GM12878 (cell line): Measurements from ENCODE around the gene UBTF.

Source experiments
- ESRRA ChIP-seq: IDR thresholded peaks from 2 replicates; pipeline ENCODE4 v1.6.1; 2012; ENCODE audit warnings: mild to moderate bottlenecking, low read length, improper control_type of control experiment
- NFYA ChIP-seq: IDR thresholded peaks from 2 replicates; pipeline ENCODE4 v1.6.1; 2011; ENCODE audit warnings: low read depth, mild to moderate bottlenecking, low read length, improper control_type of control experiment, borderline replicate concordance
- POLR2AphosphoS2 ChIP-seq: IDR thresholded peaks from 2 replicates; pipeline ENCODE4 v1.6.1; 2011; ENCODE audit warnings: low read depth, mild to moderate bottlenecking, low read length, improper control_type of control experiment, moderate library complexity
- POLR2AphosphoS5 ChIP-seq: IDR thresholded peaks from 2 replicates; pipeline ENCODE4 v1.6.1; 2011; ENCODE audit warnings: mild to moderate bottlenecking, low read length, inconsistent platforms
- RBBP5 ChIP-seq: fragments of 200-600 bp; sonication (generic); conservative IDR thresholded peaks from 2 replicates; pipeline ENCODE4 v1.6.1; 2016
- RCOR1 ChIP-seq: conservative IDR thresholded peaks from 2 replicates; pipeline ENCODE4 v1.6.1; 2012; ENCODE audit warnings: low read depth, low read length, improper control_type of control experiment
- ZBED1 ChIP-seq: IDR thresholded peaks from 2 replicates; pipeline ENCODE4 v1.6.1; 2016; ENCODE audit warnings: borderline replicate concordance
- TF ChIP-seq, protein P1 (sequence below): IDR thresholded peaks from 2 replicates; pipeline ENCODE4 v1.6.1; 2012; ENCODE audit warnings: low read depth, low read length, improper control_type of control experiment
- TF ChIP-seq, protein P2 (sequence below): fragments of 450-650 bp; IDR thresholded peaks from 2 replicates; pipeline ENCODE4 v1.6.1; 2016; ENCODE audit warnings: mild to moderate bottlenecking

DNA sequence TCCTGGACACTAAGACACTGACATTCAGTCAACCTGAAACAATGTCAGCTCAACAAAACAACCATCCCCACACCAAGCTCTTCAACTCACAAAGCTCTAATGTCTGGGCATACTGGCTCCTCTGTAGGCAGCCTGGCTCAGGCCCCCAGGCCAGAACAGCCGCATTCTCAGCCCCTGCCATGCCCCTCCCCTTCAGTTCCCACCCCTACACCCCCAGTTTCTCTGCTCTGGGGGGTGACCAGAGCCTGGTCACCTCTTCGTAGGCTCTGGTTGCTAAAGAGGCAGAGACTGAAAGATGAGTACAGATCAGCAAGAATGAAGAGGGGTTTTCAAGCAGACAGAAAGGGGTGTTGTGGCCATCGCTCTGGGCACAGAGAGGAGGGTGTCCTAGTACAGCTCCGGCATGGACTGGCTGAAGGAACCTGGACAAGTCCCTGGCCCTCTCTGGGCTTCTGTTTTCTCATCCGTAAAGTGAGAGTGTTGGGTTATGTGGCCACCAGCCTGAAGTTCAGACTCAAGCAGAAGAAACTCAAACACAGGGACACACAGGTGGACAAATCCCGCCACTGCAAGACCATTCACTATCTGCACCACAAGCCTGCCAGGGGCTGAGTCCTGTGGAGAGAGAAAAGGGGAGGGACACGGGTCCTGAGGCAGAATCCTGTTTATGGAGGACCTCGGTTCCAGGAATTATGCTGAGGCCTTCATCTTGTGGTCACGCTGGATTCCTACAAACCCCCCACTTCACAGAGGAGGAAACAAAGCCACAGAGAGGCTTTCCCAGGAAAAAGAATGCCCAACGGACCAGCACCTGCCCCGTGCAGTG is 49.4 kb upstream of the UBTF start:
- TF ChIP-seq POLR2AphosphoS2 (no peak), ZBED1 (no peak), RBBP5 (no peak), NFYA (no peak), POLR2AphosphoS5 (no peak), ESRRA (no peak), RCOR1 (no peak)
- TF ChIP-seq, protein P1, sequence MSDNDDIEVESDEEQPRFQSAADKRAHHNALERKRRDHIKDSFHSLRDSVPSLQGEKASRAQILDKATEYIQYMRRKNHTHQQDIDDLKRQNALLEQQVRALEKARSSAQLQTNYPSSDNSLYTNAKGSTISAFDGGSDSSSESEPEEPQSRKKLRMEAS, result no peak
- TF ChIP-seq, protein P2, sequence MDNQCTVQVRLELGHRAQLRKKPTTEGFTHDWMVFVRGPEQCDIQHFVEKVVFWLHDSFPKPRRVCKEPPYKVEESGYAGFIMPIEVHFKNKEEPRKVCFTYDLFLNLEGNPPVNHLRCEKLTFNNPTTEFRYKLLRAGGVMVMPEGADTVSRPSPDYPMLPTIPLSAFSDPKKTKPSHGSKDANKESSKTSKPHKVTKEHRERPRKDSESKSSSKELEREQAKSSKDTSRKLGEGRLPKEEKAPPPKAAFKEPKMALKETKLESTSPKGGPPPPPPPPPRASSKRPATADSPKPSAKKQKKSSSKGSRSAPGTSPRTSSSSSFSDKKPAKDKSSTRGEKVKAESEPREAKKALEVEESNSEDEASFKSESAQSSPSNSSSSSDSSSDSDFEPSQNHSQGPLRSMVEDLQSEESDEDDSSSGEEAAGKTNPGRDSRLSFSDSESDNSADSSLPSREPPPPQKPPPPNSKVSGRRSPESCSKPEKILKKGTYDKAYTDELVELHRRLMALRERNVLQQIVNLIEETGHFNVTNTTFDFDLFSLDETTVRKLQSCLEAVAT, result no peak
